DOHH2 (cell line): ENCODE results near the gene CPXM1.

Source experiments
- EZH2phosphoT487 ChIP-seq: fragments of 200-600 bp; sonication (generic); IDR thresholded peaks from 2 replicates; pipeline ENCODE4 v1.6.1; 2017; ENCODE audit warnings: borderline replicate concordance, mild to moderate bottlenecking, antibody characterized with exemption, low read length, moderate library complexity, mixed read lengths
- TF ChIP-seq, protein P1 (sequence below): fragments of 200-600 bp; sonication (generic); IDR thresholded peaks from one replicate; pipeline ENCODE4 v1.5.1; 2014; ENCODE audit warnings: antibody characterized with exemption, mild to moderate bottlenecking, low read depth, low read length; ENCODE audit not compliant: poor library complexity, severe bottlenecking

DNA sequence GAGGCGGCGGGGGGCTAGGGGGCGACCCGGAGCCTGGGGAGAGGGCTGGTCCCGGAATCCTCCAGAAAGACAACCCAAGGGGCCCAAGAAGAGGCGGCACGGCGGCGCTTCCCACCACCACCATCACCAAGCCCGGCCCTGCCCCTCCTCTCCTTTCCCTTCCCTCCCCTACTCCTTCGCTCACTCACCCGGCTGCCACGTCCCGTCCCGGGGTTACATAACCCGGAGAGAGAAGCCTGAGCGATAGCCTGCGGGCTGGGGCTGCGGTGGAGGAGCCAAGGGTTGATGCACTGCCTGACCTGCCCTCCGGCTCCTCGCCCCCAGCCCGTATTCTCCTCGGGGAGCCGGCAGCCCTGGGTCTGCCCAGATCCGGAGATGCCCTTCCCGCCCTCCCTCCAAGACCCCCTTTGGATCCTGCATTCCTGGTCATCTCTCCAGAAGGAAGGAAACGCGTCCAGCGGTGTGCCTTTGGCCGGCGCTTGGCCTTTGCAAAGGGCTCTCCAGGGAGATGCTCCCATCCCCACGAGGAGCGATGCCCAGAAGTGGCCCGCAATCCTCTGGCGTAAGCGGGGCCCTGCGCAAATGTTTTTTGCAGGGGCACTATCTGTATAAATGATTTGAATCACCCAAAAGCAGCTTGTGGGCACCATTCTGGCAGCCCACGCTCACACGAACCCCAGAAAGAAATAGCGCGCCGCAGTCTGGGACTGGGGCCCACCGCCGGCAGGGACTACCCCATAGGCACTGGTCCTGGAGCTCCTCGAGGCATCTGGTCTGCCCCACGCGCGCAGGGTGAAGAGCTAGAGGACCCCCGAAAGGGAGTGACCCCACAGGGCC is 4.6 kb upstream of the CPXM1 start:
- TF ChIP-seq, protein P1, sequence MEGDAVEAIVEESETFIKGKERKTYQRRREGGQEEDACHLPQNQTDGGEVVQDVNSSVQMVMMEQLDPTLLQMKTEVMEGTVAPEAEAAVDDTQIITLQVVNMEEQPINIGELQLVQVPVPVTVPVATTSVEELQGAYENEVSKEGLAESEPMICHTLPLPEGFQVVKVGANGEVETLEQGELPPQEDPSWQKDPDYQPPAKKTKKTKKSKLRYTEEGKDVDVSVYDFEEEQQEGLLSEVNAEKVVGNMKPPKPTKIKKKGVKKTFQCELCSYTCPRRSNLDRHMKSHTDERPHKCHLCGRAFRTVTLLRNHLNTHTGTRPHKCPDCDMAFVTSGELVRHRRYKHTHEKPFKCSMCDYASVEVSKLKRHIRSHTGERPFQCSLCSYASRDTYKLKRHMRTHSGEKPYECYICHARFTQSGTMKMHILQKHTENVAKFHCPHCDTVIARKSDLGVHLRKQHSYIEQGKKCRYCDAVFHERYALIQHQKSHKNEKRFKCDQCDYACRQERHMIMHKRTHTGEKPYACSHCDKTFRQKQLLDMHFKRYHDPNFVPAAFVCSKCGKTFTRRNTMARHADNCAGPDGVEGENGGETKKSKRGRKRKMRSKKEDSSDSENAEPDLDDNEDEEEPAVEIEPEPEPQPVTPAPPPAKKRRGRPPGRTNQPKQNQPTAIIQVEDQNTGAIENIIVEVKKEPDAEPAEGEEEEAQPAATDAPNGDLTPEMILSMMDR: no peak
- TF ChIP-seq EZH2phosphoT487: no peak
